ENCODE measurements around the gene ABCG8.

ABCG8 gene

GRCh38 chr2:43925431-43925830 is 86.7 kb downstream of the ABCG8 start:
- DNase-seq (ENCODE audit: low spot score): no peak

GRCh38 chr2:43927442-43927841 is 88.7 kb downstream of the ABCG8 start:
- DNase-seq (ENCODE audit: low spot score): no peak

DNA sequence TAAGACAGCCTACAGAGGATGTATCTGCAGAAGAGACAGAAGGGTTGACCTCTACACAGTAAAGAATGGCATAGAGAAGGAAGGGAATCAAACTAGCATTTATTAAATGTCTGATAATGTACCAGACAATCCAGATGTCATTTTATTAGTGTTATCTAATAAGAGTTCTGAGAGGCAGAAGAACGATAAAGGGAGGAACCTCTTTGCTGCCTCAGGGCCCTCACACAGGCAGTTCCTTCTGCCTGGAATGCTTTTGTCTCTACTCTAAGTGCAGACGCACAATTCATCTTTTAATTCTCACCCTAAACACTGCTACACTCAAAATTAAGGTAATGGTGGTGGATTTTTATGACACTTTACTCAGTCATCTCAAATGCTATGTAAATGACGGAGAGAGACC is 92.5 kb downstream of the ABCG8 start:
- no peak for DNase-seq (ENCODE audit: low spot score)
